ENCODE results near the gene TANC1. TPM values are rescaled to one million over a fixed set of nuclear protein-coding genes. Genes with fewer than 3 reads are reported as not detected.
A peak's percentile ranks its signal among the peaks of the same experiment; 100 is the strongest.

The TANC1 gene
- total RNA-seq, 5 donors from 2014 or later (not counting 1 experiment from before 2014, with no cell fraction given): 0.26 to 0.61 (median 0.50) TPM

DNA sequence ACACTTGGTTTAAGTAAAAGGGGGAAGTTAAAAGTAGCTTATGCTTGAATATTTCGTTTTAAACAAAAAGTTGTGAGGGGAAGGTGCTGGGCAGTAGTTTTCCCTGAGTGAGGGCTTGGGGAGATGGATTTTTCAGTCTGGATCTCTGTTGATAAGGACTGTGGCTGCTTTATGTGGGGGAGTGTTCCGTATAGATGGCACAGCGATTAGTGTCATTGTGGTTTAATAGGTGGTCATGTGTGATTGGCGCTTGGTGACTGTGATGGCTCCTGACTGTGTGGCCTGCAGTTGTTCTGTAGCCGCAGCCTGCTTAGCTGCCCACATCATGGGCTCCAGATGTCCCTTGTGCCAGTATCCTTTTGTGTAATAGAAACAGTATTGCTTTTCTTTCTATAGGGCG is 161.9 kb downstream of the TANC1 start:
- H3K4me3 Mint-ChIP-seq: no peak overlapping the region
- ChIA-PET CTCF (interaction anchor here (1.1 to 1.6 kb wide), 4 partner anchors 9 to 12 kb away, joined by 3 to 5 read pairs (median 4); no protein-coding TSS in a partner anchor), POLR2A (no interaction called here)
- H3K36me3 Mint-ChIP-seq: no peaks in the 10 kb centered on the region
- Histone ChIP-seq H3K4me1 (ENCODE audit: control insufficient read depth in 1 of 2, extremely low read depth in 1 of 2, insufficient read depth in 2 of 2, low read length in 2 of 2) (peaks cover 0 to 2% of the 10 kb centered on the region in 2 experiments), H3K4me3 (ENCODE audit: control insufficient read depth in 1 of 2, extremely low read depth in 1 of 2, low read length in 1 of 2) (no peak overlapping the region), H3K27me3 (replicated peaks in 1 of 2; ENCODE audit: control insufficient read depth in 2 of 2, extremely low read depth in 1 of 2, insufficient read depth in 2 of 2, low read length in 1 of 2) (no peaks in the 10 kb centered on the region), H3K9me3 (no peaks in the 10 kb centered on the region), H3K36me3 (ENCODE audit: control insufficient read depth in 2 of 2, extremely low read depth in 1 of 2, insufficient read depth in 1 of 2, low read length in 1 of 2) (no peaks in the 10 kb centered on the region), H3K27ac (ENCODE audit: low read length) (no peak overlapping the region)
- H3K4me1 Mint-ChIP-seq: peaks cover 4 to 13% (median 13%) of the 10 kb centered on the region in 3 donors
- no peak overlapping the region for H3K27ac Mint-ChIP-seq
- no peaks in the 10 kb centered on the region for H3K27me3 Mint-ChIP-seq
- ATAC-seq (replicated peaks in 1 of 4) (no peak), DNase-seq (no peak)
- H3K9me3 Mint-ChIP-seq: no peaks in the 10 kb centered on the region
- 49% methylated on average over 2 of the region's 6 CpGs for WGBS (ENCODE audit: insufficient coverage)

DNA sequence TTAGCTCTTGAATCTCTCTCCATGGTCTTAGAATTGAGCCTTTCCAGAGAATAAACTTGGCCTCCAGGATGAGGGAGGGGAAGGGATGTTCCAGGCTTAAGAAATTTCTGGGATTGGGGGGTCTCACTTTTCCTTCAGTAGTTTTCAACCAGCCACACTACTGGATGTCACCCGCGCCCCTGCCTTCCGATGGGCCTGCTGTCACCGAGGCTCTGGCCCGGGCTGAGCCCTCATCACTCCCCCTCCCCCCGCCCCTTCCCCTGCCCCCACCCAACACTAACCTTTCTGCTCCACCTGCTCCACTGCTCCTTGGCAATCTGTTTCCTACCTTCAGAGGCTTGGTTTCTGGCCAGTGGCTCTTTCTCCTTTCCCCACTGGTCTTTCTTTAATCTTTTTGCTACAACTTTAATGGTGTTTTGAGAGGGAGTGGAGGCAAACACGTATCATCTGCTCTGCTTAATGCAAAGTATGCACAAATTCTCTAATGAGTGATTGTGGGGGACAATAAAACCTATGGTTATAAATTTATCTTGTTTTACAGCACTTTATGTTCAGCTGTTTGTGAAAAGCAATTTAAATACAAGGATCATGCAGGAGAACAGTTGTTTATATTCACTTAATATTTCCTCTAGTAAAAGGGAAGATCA is 162.9 kb downstream of the TANC1 start:
- Histone ChIP-seq H3K27ac (ENCODE audit: low read length) (no peak overlapping the region), H3K4me1 (ENCODE audit: control insufficient read depth in 1 of 2, extremely low read depth in 1 of 2, insufficient read depth in 2 of 2, low read length in 2 of 2) (peaks cover 0 to 2% of the 10 kb centered on the region in 2 experiments), H3K36me3 (ENCODE audit: control insufficient read depth in 2 of 2, extremely low read depth in 1 of 2, insufficient read depth in 1 of 2, low read length in 1 of 2) (no peaks in the 10 kb centered on the region), H3K4me3 (ENCODE audit: control insufficient read depth in 1 of 2, extremely low read depth in 1 of 2, low read length in 1 of 2) (no peak overlapping the region), H3K9me3 (no peaks in the 10 kb centered on the region), H3K27me3 (replicated peaks in 1 of 2; ENCODE audit: control insufficient read depth in 2 of 2, extremely low read depth in 1 of 2, insufficient read depth in 2 of 2, low read length in 1 of 2) (no peaks in the 10 kb centered on the region)
- no peaks in the 10 kb centered on the region for H3K36me3 Mint-ChIP-seq
- ATAC-seq (replicated peaks in 1 of 4) (no peak), DNase-seq (no peak)
- H3K27me3 Mint-ChIP-seq: no peaks in the 10 kb centered on the region
- H3K27ac Mint-ChIP-seq: no peak overlapping the region
- H3K4me1 Mint-ChIP-seq: peaks cover 4 to 10% (median 6%) of the 10 kb centered on the region in 3 donors
- H3K4me3 Mint-ChIP-seq: no peak overlapping the region
- 89% methylated on average over 3 of the region's 7 CpGs for WGBS (ENCODE audit: insufficient coverage)
- H3K9me3 Mint-ChIP-seq: no peaks in the 10 kb centered on the region
- ChIA-PET CTCF (interaction anchor here (0.7 to 1.3 kb wide), 3 partner anchors 10 to 13 kb away, joined by 3 to 4 read pairs (median 4); no protein-coding TSS in a partner anchor), POLR2A (no interaction called here)

DNA sequence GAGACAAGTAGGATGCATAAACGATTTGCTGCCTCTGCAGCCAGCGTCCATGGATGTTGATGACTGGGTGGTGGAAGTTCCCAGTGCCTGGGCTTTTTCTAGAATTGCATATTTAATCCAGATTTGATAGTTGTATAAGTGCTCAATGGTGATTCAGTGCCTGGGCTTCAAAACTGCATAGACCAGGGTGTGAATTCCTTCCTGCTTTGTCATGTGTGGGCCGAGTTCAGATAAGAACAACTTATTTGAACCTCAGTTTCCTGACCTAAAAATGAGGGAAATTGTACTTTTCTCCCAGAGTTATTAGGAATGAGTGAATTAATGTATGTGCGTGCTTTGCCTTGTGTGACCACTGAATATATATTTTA is 163.5 kb downstream of the TANC1 start:
- DNase-seq (no peak), ATAC-seq (replicated peaks in 1 of 4) (no peak)
- no peaks in the 10 kb centered on the region for H3K27me3 Mint-ChIP-seq
- no peaks in the 10 kb centered on the region for H3K9me3 Mint-ChIP-seq
- ChIA-PET CTCF (interaction anchor here (0.6 to 0.7 kb wide), 4 partner anchors 10 to 676 kb away, joined by 3 to 6 read pairs (median 5); no protein-coding TSS in a partner anchor), POLR2A (interaction anchor here in 1 of 2 donors (0.6 kb wide), 1 partner anchor 11 kb away, joined by 4 read pairs; no protein-coding TSS in a partner anchor)
- no peaks in the 10 kb centered on the region for H3K36me3 Mint-ChIP-seq
- Histone ChIP-seq H3K4me1 (ENCODE audit: control insufficient read depth in 1 of 2, extremely low read depth in 1 of 2, insufficient read depth in 2 of 2, low read length in 2 of 2) (peaks cover 0 to 2% of the 10 kb centered on the region in 2 experiments), H3K36me3 (ENCODE audit: control insufficient read depth in 2 of 2, extremely low read depth in 1 of 2, insufficient read depth in 1 of 2, low read length in 1 of 2) (no peaks in the 10 kb centered on the region), H3K27me3 (replicated peaks in 1 of 2; ENCODE audit: control insufficient read depth in 2 of 2, extremely low read depth in 1 of 2, insufficient read depth in 2 of 2, low read length in 1 of 2) (no peaks in the 10 kb centered on the region), H3K9me3 (no peaks in the 10 kb centered on the region), H3K27ac (ENCODE audit: low read length) (no peak overlapping the region), H3K4me3 (ENCODE audit: control insufficient read depth in 1 of 2, extremely low read depth in 1 of 2, low read length in 1 of 2) (no peak overlapping the region)
- WGBS (ENCODE audit: insufficient coverage): 50% methylated on average over 1 of the region's 4 CpGs
- no peak overlapping the region for H3K4me3 Mint-ChIP-seq
- H3K27ac Mint-ChIP-seq: no peak overlapping the region
- peaks cover 4 to 10% (median 6%) of the 10 kb centered on the region in 3 donors for H3K4me1 Mint-ChIP-seq

DNA sequence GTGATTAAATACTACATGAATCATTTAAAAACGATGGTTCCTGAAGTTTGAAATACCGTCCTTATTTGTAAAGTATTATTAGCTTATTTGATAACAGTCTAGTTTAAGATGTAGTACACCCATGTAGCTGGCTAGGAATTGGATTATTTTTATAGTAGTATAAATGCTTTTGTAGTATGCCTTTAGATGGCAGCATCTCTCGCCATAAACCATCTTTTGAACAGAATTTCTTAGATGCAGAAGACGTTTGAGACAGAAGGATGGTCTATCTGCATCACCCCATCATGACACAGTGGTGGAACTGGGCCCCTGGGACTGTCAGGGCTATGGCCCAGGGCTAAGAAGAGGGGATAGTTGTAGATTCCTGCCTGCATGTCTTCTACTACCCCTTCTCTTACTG is 165.4 kb downstream of the TANC1 start:
- Mint-ChIP-seq H3K4me1 (peaks cover 4 to 10% (median 6%) of the 10 kb centered on the region in 3 donors), H3K27ac (no peak overlapping the region), H3K9me3 (no peaks in the 10 kb centered on the region), H3K27me3 (no peaks in the 10 kb centered on the region), H3K4me3 (no peak overlapping the region), H3K36me3 (no peaks in the 10 kb centered on the region)
- Histone ChIP-seq H3K36me3 (ENCODE audit: control insufficient read depth in 2 of 2, extremely low read depth in 1 of 2, insufficient read depth in 1 of 2, low read length in 1 of 2) (no peaks in the 10 kb centered on the region), H3K27ac (ENCODE audit: low read length) (no peak overlapping the region), H3K27me3 (replicated peaks in 1 of 2; ENCODE audit: control insufficient read depth in 2 of 2, extremely low read depth in 1 of 2, insufficient read depth in 2 of 2, low read length in 1 of 2) (no peaks in the 10 kb centered on the region), H3K4me3 (ENCODE audit: control insufficient read depth in 1 of 2, extremely low read depth in 1 of 2, low read length in 1 of 2) (no peak overlapping the region), H3K9me3 (no peaks in the 10 kb centered on the region), H3K4me1 (ENCODE audit: control insufficient read depth in 1 of 2, extremely low read depth in 1 of 2, insufficient read depth in 2 of 2, low read length in 2 of 2) (peaks cover 0 to 2% of the 10 kb centered on the region in 2 experiments)
- DNase-seq: peak in 1 of 35 experiments; percentile 34
- no CpG with 5 or more reads among the region's 4 CpGs for WGBS (ENCODE audit: insufficient coverage)
- CTCF ChIA-PET: interaction anchor here (0.6 to 1.2 kb wide), 3 partner anchors 15 to 304 kb away, joined by 3 to 5 read pairs (median 3); no protein-coding TSS in a partner anchor
- POLR2A ChIA-PET: no interaction called here
- ATAC-seq (replicated peaks in 1 of 4): peak in 1 of 4 experiments; percentile 60

DNA sequence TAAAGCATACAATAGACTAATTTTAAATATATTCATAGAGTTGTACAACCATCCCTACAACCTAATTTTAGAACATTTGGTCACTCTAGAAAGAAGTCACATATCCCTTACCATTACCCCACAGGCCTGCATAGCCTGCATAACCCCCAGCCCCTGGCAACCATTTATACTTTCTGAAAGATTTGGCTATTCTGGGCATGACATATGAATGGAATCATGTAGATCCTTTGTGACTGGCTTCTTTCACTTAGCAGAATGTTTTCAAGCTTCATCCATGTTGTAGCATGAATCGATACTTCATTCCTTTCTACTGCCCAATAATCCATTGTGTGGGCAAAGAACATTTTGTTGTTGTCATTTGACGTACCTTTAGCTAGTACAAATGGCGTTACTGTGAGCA is 166.5 kb downstream of the TANC1 start:
- H3K27me3 ChIP-seq (replicated peaks in 1 of 2; ENCODE audit: control insufficient read depth in 2 of 2, extremely low read depth in 1 of 2, insufficient read depth in 2 of 2, low read length in 1 of 2): no peaks in the 10 kb centered on the region
- H3K4me3 ChIP-seq (ENCODE audit: control insufficient read depth in 1 of 2, extremely low read depth in 1 of 2, low read length in 1 of 2): no peak overlapping the region
- Mint-ChIP-seq H3K4me3 (no peak overlapping the region), H3K9me3 (no peaks in the 10 kb centered on the region), H3K27me3 (no peaks in the 10 kb centered on the region), H3K36me3 (no peaks in the 10 kb centered on the region), H3K27ac (no peak overlapping the region), H3K4me1 (peaks cover 0 to 5% (median 0%) of the 10 kb centered on the region in 3 donors)
- H3K4me1 ChIP-seq (ENCODE audit: control insufficient read depth in 1 of 2, extremely low read depth in 1 of 2, insufficient read depth in 2 of 2, low read length in 2 of 2): no peaks in the 10 kb centered on the region
- DNase-seq (no peak), ATAC-seq (replicated peaks in 1 of 4) (no peak)
- CTCF ChIA-PET: interaction anchor here (0.7 to 0.8 kb wide), 2 partner anchors 10 to 13 kb away, joined by 3 to 4 read pairs; no protein-coding TSS in a partner anchor
- WGBS (ENCODE audit: insufficient coverage): 100% methylated on average over 1 of the region's 3 CpGs
- no peaks in the 10 kb centered on the region for H3K36me3 ChIP-seq (ENCODE audit: control insufficient read depth in 2 of 2, extremely low read depth in 1 of 2, insufficient read depth in 1 of 2, low read length in 1 of 2)
- H3K9me3 ChIP-seq: no peaks in the 10 kb centered on the region
- H3K27ac ChIP-seq (ENCODE audit: low read length): no peak overlapping the region
- POLR2A ChIA-PET: no interaction called here

DNA sequence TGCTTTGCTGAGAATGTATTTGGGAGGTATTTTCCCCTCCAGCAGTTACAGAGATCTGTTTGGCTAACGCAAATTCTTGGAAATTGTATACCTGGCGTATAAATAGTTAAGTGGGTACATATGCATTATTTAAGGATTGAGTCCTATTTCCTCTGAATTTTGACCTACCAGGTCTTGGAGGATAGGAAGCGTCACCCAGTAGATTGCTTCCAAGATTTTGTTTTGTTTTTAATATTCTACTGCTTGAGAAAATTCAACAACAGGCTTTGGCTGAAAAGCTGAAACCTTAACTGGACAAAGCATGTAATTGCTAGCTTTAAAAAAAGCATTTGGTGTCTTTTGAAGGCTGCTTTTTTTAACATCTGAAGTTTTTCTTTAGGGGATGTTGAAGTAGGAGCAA is 168.0 kb downstream of the TANC1 start:
- H3K27ac ChIP-seq (ENCODE audit: low read length): no peak overlapping the region
- POLR2A ChIA-PET: no interaction called here
- no peaks in the 10 kb centered on the region for H3K9me3 ChIP-seq
- no peak overlapping the region for H3K27ac Mint-ChIP-seq
- H3K27me3 Mint-ChIP-seq: peaks cover 0 to 4% of the 10 kb centered on the region in 2 donors
- no CpG with 5 or more reads among the region's 3 CpGs for WGBS (ENCODE audit: insufficient coverage)
- DNase-seq (no peak), ATAC-seq (replicated peaks in 1 of 4) (no peak)
- H3K9me3 Mint-ChIP-seq: no peaks in the 10 kb centered on the region
- no peaks in the 10 kb centered on the region for H3K36me3 ChIP-seq (ENCODE audit: control insufficient read depth in 2 of 2, extremely low read depth in 1 of 2, insufficient read depth in 1 of 2, low read length in 1 of 2)
- H3K36me3 Mint-ChIP-seq: no peaks in the 10 kb centered on the region
- no peak overlapping the region for H3K4me3 ChIP-seq (ENCODE audit: control insufficient read depth in 1 of 2, extremely low read depth in 1 of 2, low read length in 1 of 2)
- no peaks in the 10 kb centered on the region for H3K4me1 ChIP-seq (ENCODE audit: control insufficient read depth in 1 of 2, extremely low read depth in 1 of 2, insufficient read depth in 2 of 2, low read length in 2 of 2)
- CTCF ChIA-PET: interaction anchor here (0.6 to 0.7 kb wide), 5 partner anchors 28 to 1272 kb away, joined by 3 to 8 read pairs (median 5); no protein-coding TSS in a partner anchor
- H3K27me3 ChIP-seq (replicated peaks in 1 of 2; ENCODE audit: control insufficient read depth in 2 of 2, extremely low read depth in 1 of 2, insufficient read depth in 2 of 2, low read length in 1 of 2): no peaks in the 10 kb centered on the region
- peaks cover 0 to 3% (median 0%) of the 10 kb centered on the region in 3 donors for H3K4me1 Mint-ChIP-seq
- no peak overlapping the region for H3K4me3 Mint-ChIP-seq

All from T-cell (primary cell).